ENCODE measurements around the gene HAO2.

HAO2 gene

GRCh38 chr1:119384591-119384990 is 16.0 kb downstream of the HAO2 start:
- TF ChIP-seq EP300 (IDR thresholded peaks at IDR 0.05; ENCODE audit: borderline replicate concordance) (no peak), TAF1 (IDR thresholded peaks at IDR 0.05; ENCODE audit: low read depth) (no peak), TCF12 (IDR thresholded peaks at IDR 0.05; ENCODE audit: low read depth) (no peak), TEAD4 (IDR thresholded peaks at IDR 0.05) (no peak), FOXM1 (IDR thresholded peaks at IDR 0.05; ENCODE audit: borderline replicate concordance, low read depth) (no peak), CEBPB (IDR thresholded peaks at IDR 0.05) (no peak), MAX (IDR thresholded peaks at IDR 0.05) (no peak), EGR1 (IDR thresholded peaks at IDR 0.05) (no peak), USF1 (IDR thresholded peaks at IDR 0.05) (no peak), RAD21 (IDR thresholded peaks at IDR 0.05; ENCODE audit: low read depth) (no peak), ZBTB7A (IDR thresholded peaks at IDR 0.05; ENCODE audit: low read depth) (no peak), NFIC (IDR thresholded peaks at IDR 0.05) (no peak), REST (IDR thresholded peaks at IDR 0.05; ENCODE audit: low read depth) (no peak), YY1 (IDR thresholded peaks at IDR 0.05; ENCODE audit: low read depth) (no peak), CREB1 (IDR thresholded peaks at IDR 0.05; ENCODE audit: low read depth) (no peak)

DNA sequence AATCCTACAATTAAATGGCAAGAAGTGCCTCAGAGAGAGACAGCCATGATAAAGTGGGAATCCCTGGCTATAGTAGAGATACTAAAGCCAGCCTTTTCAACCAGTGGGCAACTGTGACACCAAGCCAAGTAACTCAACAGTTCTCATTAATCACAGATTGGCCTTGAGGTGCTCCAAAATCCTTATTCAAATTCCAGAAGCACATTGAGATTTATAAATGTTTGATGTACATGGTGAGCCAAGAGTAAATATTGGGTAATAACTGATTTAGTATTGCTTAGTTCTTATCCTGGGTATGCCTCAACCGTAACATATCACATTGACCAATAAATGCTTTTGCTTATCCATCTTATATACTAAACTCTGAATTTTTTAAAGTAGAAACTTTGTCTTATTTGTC is 17.1 kb downstream of the HAO2 start:
- no peak for TF ChIP-seq ZBTB7A (IDR thresholded peaks at IDR 0.05; ENCODE audit: low read depth)
- TF ChIP-seq FOXM1 (IDR thresholded peaks at IDR 0.05; ENCODE audit: borderline replicate concordance, low read depth): no peak
- no peak for TF ChIP-seq EP300 (IDR thresholded peaks at IDR 0.05; ENCODE audit: borderline replicate concordance)
- TF ChIP-seq RAD21 (IDR thresholded peaks at IDR 0.05; ENCODE audit: low read depth): no peak
- TF ChIP-seq TEAD4 (IDR thresholded peaks at IDR 0.05): no peak
- no peak for TF ChIP-seq EGR1 (IDR thresholded peaks at IDR 0.05)
- no peak for TF ChIP-seq REST (IDR thresholded peaks at IDR 0.05; ENCODE audit: low read depth)
- TF ChIP-seq TAF1 (IDR thresholded peaks at IDR 0.05; ENCODE audit: low read depth): no peak

GRCh38 chr1:119387858-119388257 is 19.3 kb downstream of the HAO2 start:
- no peak for TF ChIP-seq NFIC (IDR thresholded peaks at IDR 0.05)
- TF ChIP-seq EGR1 (IDR thresholded peaks at IDR 0.05): no peak
- no peak for TF ChIP-seq EP300 (IDR thresholded peaks at IDR 0.05; ENCODE audit: borderline replicate concordance)
- TF ChIP-seq MAX (IDR thresholded peaks at IDR 0.05): no peak
- no peak for TF ChIP-seq ZBTB7A (IDR thresholded peaks at IDR 0.05; ENCODE audit: low read depth)
- no peak for TF ChIP-seq TEAD4 (IDR thresholded peaks at IDR 0.05)

DNA sequence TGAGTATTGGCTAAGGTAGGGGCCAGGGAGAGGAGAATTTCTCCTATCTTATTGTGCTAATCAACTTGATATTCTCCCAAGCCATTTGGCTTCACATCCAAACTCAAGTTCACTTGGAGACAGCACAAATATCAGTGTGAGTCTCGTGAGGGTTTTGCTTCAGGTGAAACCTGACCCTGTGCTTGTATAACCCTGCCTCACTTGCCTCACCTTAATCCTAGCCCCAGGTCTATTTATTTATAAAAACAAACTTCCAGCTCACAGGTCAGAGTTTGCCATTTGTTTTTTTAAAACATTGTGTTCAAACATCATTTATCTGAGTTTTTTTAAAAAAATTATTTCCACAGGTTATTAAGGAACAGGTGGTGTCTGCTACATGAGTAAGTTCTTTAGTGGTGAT is 19.9 kb downstream of the HAO2 start:
- TF ChIP-seq RAD21 (IDR thresholded peaks at IDR 0.05; ENCODE audit: low read depth): no peak
- TF ChIP-seq FOXM1 (IDR thresholded peaks at IDR 0.05; ENCODE audit: borderline replicate concordance, low read depth): no peak
- TF ChIP-seq YY1 (IDR thresholded peaks at IDR 0.05; ENCODE audit: low read depth): no peak
- no peak for TF ChIP-seq USF1 (IDR thresholded peaks at IDR 0.05)
- TF ChIP-seq TCF12 (IDR thresholded peaks at IDR 0.05; ENCODE audit: low read depth): no peak
- no peak for TF ChIP-seq MAX (IDR thresholded peaks at IDR 0.05)
- TF ChIP-seq TAF1 (IDR thresholded peaks at IDR 0.05; ENCODE audit: low read depth): no peak
- no peak for TF ChIP-seq NFIC (IDR thresholded peaks at IDR 0.05)
- TF ChIP-seq ZBTB7A (IDR thresholded peaks at IDR 0.05; ENCODE audit: low read depth): no peak
- TF ChIP-seq EGR1 (IDR thresholded peaks at IDR 0.05): no peak

- TF ChIP-seq TEAD4 (IDR thresholded peaks at IDR 0.05) (no peak), TCF12 (IDR thresholded peaks at IDR 0.05; ENCODE audit: low read depth) (no peak), REST (IDR thresholded peaks at IDR 0.05; ENCODE audit: low read depth) (no peak), FOXM1 (IDR thresholded peaks at IDR 0.05; ENCODE audit: borderline replicate concordance, low read depth) (no peak)
These were observed 21.9 kb downstream of the HAO2 start for GRCh38 chr1:119390526-119390925.
